Astrocyte of the cerebellum (primary cell): Measurements from ENCODE around the gene KSR1.

ENCODE experiments used
- DNase-seq: peaks from one replicate; pipeline ENCODE4 v3.0.0-alpha.2; 2011; ENCODE audit warnings: low read depth
- H3K4me3 ChIP-seq: 2 replicates; pipeline ENCODE4 v1.5.1; 2011; ENCODE audit warnings: mild to moderate bottlenecking, low read depth, low read length, moderate library complexity
- CTCF ChIP-seq: IDR thresholded peaks from 2 replicates; pipeline ENCODE4 v1.5.1; 2012; ENCODE audit warnings: low read length, low read depth, moderate library complexity, mild to moderate bottlenecking; ENCODE audit errors: missing control alignments
- in situ Hi-C: cut with HindIII; loops from 2 replicates; pipeline ENCODE4 v1.10.0; 2017; ENCODE audit warnings: low sequenced_read_pairs

Gene KSR1

GRCh38 chr17:27586203-27586721, 130.0 kb downstream of the KSR1 start:
- no peak for DNase-seq
- TF ChIP-seq CTCF: no peak
- in situ Hi-C loops: no loop called here
- no peak overlapping the region for H3K4me3 ChIP-seq

DNA sequence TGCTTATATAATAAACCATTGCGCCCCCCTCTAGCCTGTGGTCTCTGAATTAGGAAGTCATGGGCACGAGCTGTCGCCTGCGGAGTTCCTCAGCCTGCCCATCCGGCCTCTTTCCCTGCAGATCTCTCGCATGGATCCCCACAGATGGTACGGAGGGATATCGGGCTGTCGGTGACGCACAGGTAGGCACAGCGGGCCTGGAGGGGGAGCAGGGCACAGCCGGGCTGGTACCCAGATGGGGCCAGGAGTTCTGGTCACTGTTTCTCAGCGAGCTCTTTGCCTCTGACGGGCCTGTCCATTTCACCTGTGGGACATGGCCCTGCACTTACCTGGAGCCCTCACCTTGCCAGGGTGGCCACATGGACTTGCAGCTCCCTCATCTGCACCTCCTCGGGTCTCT, 132.1 kb downstream of the KSR1 start:
- no peak for TF ChIP-seq CTCF
- H3K4me3 ChIP-seq: no peak overlapping the region
- in situ Hi-C loops: no loop called here
- no peak for DNase-seq

DNA sequence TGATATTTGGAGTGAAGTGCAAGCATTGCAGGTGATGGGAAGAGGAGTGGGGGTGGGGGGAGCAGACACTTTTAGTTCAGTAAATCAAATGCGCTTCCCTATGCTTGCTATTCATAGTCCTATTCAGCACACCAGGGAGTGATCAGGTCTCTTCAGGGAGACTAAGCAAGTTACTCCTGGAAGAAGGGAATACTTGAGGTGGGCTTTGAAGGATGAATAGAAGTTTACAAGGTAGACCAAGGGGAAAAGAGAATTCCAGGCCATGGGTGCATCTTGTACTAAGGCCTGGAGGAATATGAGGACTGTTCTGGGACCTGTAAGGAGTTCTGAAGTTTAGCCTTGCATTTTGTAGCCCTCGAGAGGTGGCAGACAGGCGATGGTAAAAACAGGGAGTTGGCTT, 134.6 kb downstream of the KSR1 start:
- in situ Hi-C loops: no loop called here
- H3K4me3 ChIP-seq: no peak overlapping the region
- DNase-seq: no peak
- TF ChIP-seq CTCF: no peak

DNA sequence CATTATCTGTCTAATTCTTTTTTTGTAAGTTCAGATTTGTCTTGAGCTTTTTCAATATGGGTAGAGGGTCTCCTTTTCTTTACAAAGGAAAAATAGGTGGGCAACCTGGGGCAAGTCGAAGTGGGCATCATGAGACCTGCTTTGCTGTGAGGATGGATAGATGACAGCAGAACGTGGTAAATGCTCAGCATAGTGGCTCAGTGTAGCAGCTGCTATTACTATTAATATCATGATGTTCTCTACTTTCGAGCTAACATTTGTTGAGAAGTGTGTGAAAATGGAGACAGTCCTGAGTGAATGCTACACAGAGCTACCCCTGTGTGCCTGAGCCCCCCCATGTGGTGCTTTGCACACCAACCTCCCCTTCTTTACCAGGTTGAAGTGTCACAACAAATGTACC, 135.7 kb downstream of the KSR1 start:
- no peak for DNase-seq
- no peak overlapping the region for H3K4me3 ChIP-seq
- in situ Hi-C loops: no loop called here
- TF ChIP-seq CTCF: no peak

DNA sequence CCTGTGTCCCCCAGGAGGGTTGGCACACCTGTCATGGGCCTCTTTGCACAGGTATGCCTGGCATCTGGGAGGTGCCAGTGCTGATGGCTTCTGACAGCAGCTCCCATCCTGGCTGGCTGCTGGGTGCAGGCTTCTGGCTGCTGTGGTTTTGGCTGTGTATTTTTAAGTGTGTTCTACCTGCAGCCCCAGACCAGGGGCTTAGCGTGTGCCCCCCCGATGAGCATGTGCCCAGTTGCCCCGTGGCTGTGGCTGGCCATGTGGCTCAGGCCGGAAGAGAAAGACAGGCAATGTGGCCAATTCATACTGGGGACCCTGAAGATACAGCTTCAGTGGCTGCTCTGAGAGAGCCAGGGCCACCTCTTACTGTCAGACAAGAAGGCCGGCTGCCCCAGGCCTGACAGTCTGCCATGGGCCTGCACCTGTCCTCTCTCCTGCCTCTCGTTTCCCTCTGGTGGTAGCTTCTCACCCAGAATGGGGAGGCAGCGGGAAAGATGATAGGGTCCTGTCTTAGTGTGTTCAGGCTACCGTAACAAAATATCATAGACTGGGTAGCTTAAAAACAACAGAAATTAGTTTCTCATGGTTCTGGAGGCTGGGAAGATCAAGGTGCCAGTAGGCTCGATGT, 137.1 kb downstream of the KSR1 start:
- no peak for DNase-seq
- in situ Hi-C loops: no loop called here
- H3K4me3 ChIP-seq: no peak overlapping the region
- TF ChIP-seq CTCF: no peak

GRCh38 chr17:27593857-27594255, 137.6 kb downstream of the KSR1 start:
- TF ChIP-seq CTCF: no peak
- in situ Hi-C loops: no loop called here
- DNase-seq: no peak

GRCh38 chr17:27595208-27595607, 139.0 kb downstream of the KSR1 start:
- DNase-seq: no peak
- no peak overlapping the region for H3K4me3 ChIP-seq
- in situ Hi-C loops: loop anchor here (5.0 kb wide), 1 partner anchor 128 kb away; no protein-coding TSS in a partner anchor
- TF ChIP-seq CTCF: no peak

More at GRCh38 chr17:27593857-27594255, 137.6 kb downstream of the KSR1 start:
- no peak overlapping the region for H3K4me3 ChIP-seq
